ENCODE measurements around the gene COBLL1. TPM values are rescaled to one million over a fixed set of nuclear protein-coding genes. Genes with fewer than 3 reads are reported as not detected.

The COBLL1 gene
- total RNA-seq, 1 experiment from 2014 or later = 3.6 TPM

- Histone ChIP-seq H3K27ac (ENCODE audit: low read length) (no peak overlapping the region), H2AFZ (ENCODE audit: low read length) (no peak overlapping the region), H3K27me3 (ENCODE audit: low read length) (no peaks in the 10 kb centered on the region), H3K9ac (ENCODE audit: low read length) (no peak overlapping the region), H3K9me2 (replicated peaks; ENCODE audit: low read length) (no peaks in the 10 kb centered on the region), H3K4me2 (ENCODE audit: low read length) (no peak overlapping the region), H3F3A (ENCODE audit: low read length, unreplicated experiment) (no peaks in the 10 kb centered on the region), H3K79me2 (ENCODE audit: low read length) (no peaks in the 10 kb centered on the region), H3K4me1 (ENCODE audit: insufficient read depth, low read length) (no peaks in the 10 kb centered on the region), H3K9me3 (ENCODE audit: low read length) (no peaks in the 10 kb centered on the region), H3K36me3 (ENCODE audit: low read depth, low read length) (no peaks in the 10 kb centered on the region), H4K20me1 (ENCODE audit: low read length) (no peaks in the 10 kb centered on the region), H3K4me3 (ENCODE audit: low read length) (no peak overlapping the region)
- TF ChIP-seq, protein P1, sequence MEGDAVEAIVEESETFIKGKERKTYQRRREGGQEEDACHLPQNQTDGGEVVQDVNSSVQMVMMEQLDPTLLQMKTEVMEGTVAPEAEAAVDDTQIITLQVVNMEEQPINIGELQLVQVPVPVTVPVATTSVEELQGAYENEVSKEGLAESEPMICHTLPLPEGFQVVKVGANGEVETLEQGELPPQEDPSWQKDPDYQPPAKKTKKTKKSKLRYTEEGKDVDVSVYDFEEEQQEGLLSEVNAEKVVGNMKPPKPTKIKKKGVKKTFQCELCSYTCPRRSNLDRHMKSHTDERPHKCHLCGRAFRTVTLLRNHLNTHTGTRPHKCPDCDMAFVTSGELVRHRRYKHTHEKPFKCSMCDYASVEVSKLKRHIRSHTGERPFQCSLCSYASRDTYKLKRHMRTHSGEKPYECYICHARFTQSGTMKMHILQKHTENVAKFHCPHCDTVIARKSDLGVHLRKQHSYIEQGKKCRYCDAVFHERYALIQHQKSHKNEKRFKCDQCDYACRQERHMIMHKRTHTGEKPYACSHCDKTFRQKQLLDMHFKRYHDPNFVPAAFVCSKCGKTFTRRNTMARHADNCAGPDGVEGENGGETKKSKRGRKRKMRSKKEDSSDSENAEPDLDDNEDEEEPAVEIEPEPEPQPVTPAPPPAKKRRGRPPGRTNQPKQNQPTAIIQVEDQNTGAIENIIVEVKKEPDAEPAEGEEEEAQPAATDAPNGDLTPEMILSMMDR (conservative IDR thresholded peaks at IDR 0.05; ENCODE audit: low read depth, low read length) = no peak
- TF ChIP-seq EZH2 (IDR thresholded peaks at IDR 0.05; ENCODE audit: low read length, unreplicated experiment) = no peak
- TF ChIP-seq EZH2phosphoT487 (IDR thresholded peaks at IDR 0.05; ENCODE audit: borderline replicate concordance, low read length) = no peak
- ATAC-seq (peak; percentile 54), DNase-seq (no peak)
- CTCF ChIA-PET = interaction anchor here (0.7 kb wide), 1 partner anchor 24 kb away, joined by 14 read pairs; no protein-coding TSS in a partner anchor
- no TSS peak for BruUV-seq (replicated peaks)
- POLR2A ChIA-PET (ENCODE audit: unreplicated experiment) = interaction anchor here (0.9 kb wide), 1 partner anchor 57 kb away, joined by 7 read pairs; no protein-coding TSS in a partner anchor
- intact Hi-C loops (cut with micrococcal nuclease) = no loop called here
Observed at GRCh38 chr2:164792316-164793170, 49.1 kb downstream of the COBLL1 start.

- no peaks in the 10 kb centered on the region for H3K9me3 ChIP-seq (ENCODE audit: low read length)
- CTCF ChIA-PET = no interaction called here
- TF ChIP-seq EZH2phosphoT487 (IDR thresholded peaks at IDR 0.05; ENCODE audit: borderline replicate concordance, low read length) (no peak), EZH2 (IDR thresholded peaks at IDR 0.05; ENCODE audit: low read length, unreplicated experiment) (no peak)
- TF ChIP-seq, protein P1 (conservative IDR thresholded peaks at IDR 0.05; ENCODE audit: low read depth, low read length) = no peak
Observed at GRCh38 chr2:164789968-164790367, 51.7 kb downstream of the COBLL1 start.

GRCh38 chr2:164786787-164787186 is 54.8 kb downstream of the COBLL1 start:
- TF ChIP-seq EZH2phosphoT487 (IDR thresholded peaks at IDR 0.05; ENCODE audit: borderline replicate concordance, low read length) (no peak), EZH2 (IDR thresholded peaks at IDR 0.05; ENCODE audit: low read length, unreplicated experiment) (no peak)
- TF ChIP-seq, protein P1 (conservative IDR thresholded peaks at IDR 0.05; ENCODE audit: low read depth, low read length) = no peak
- ChIA-PET CTCF (no interaction called here), POLR2A (ENCODE audit: unreplicated experiment) (no interaction called here)
- Histone ChIP-seq H3K4me1 (ENCODE audit: insufficient read depth, low read length) (no peaks in the 10 kb centered on the region), H3K79me2 (ENCODE audit: low read length) (no peaks in the 10 kb centered on the region), H3K4me2 (ENCODE audit: low read length) (no peak overlapping the region), H3K9ac (ENCODE audit: low read length) (no peak overlapping the region), H3K36me3 (ENCODE audit: low read depth, low read length) (no peaks in the 10 kb centered on the region), H3K9me3 (ENCODE audit: low read length) (no peaks in the 10 kb centered on the region), H3K4me3 (ENCODE audit: low read length) (no peak overlapping the region), H2AFZ (ENCODE audit: low read length) (no peak overlapping the region), H4K20me1 (ENCODE audit: low read length) (no peaks in the 10 kb centered on the region), H3K27ac (ENCODE audit: low read length) (no peak overlapping the region), H3K27me3 (ENCODE audit: low read length) (no peaks in the 10 kb centered on the region), H3F3A (ENCODE audit: low read length, unreplicated experiment) (no peaks in the 10 kb centered on the region), H3K9me2 (replicated peaks; ENCODE audit: low read length) (no peaks in the 10 kb centered on the region)
- DNase-seq (no peak), ATAC-seq (no peak)
- intact Hi-C loops (cut with micrococcal nuclease) = no loop called here
- no TSS peak for BruUV-seq (replicated peaks)

More at GRCh38 chr2:164789968-164790367, 51.7 kb downstream of the COBLL1 start:
- Histone ChIP-seq H3K27ac (ENCODE audit: low read length) (no peak overlapping the region), H3K4me1 (ENCODE audit: insufficient read depth, low read length) (no peaks in the 10 kb centered on the region), H4K20me1 (ENCODE audit: low read length) (no peaks in the 10 kb centered on the region), H3F3A (ENCODE audit: low read length, unreplicated experiment) (no peaks in the 10 kb centered on the region), H3K27me3 (ENCODE audit: low read length) (no peaks in the 10 kb centered on the region), H3K36me3 (ENCODE audit: low read depth, low read length) (no peaks in the 10 kb centered on the region), H3K4me2 (ENCODE audit: low read length) (no peak overlapping the region), H2AFZ (ENCODE audit: low read length) (no peak overlapping the region), H3K9ac (ENCODE audit: low read length) (no peak overlapping the region), H3K9me2 (replicated peaks; ENCODE audit: low read length) (no peaks in the 10 kb centered on the region), H3K79me2 (ENCODE audit: low read length) (no peaks in the 10 kb centered on the region), H3K4me3 (ENCODE audit: low read length) (no peak overlapping the region)
- POLR2A ChIA-PET (ENCODE audit: unreplicated experiment) = no interaction called here
- no TSS peak for BruUV-seq (replicated peaks)
- ATAC-seq (no peak), DNase-seq (no peak)
- intact Hi-C loops (cut with micrococcal nuclease) = no loop called here

Measured in PC-3 (cell line).